ENCODE measurements around the gene MAPKAPK2.
"Not testable (repeated sequence)": the region's sequence is repeated elsewhere in the genome, so short reads cannot be mapped to it uniquely, and the experiment has no call there.

The MAPKAPK2 gene

DNA sequence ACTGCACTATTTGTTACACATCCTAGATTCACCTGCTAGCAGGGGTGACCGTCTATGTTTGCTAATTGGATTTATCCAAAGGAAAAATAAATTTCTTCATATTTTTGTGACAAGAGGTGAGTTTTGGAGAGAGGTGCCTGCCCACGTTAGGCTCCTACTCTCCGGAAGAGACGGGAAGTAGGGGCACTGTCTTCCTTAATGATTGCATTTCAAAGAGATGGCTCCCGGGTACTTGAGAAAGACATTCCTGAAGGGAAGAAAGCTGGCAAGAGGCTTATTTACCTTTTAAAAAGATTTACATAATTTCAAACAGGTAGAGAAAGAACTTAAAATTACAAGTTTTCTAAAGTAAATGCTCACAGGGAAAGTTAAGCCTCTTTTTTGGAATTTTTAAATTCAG is 67.2 kb downstream of the MAPKAPK2 start:
- no peak for DNase-seq

DNA sequence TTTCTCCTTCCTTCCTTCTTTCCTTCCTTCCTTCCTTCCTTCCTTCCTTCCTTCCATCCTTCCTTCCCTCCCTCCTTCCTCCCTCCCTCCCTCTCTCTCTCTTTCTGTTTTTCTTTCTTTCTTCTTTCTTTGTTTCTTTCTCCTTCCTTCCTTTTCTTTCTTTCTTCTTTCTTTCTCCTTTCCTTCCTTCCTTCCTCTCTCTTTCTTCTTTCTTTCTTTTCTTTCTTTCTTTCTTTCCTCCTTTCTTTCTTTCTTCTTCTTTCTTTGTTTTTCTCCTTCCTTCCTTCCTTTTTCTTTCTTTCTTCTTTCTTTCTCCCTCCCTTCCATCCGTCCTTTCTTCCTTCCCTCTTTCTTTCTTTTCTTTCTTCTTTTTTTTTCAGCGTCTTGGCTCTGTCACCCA is 67.8 kb downstream of the MAPKAPK2 start:
- no peak for DNase-seq

DNA sequence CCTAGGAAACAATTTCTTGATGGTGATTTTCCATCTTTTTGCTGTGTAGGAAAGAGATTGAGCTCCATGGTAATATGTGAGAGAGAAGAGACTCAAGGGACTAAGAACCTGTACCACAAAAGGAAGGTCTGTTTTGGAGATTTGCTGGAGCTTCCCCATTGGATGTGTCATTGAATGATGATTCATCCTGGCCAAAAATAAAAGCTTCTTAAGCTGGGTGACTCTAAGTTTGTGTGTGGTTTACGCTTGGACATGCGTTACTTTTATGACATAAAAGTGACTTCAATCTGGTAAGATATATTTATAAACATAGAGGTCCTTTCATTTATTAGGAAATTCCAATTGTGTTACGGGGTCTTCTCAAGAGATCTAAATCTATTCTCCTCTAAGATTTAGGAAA is 68.4 kb downstream of the MAPKAPK2 start:
- DNase-seq: no peak

DNA sequence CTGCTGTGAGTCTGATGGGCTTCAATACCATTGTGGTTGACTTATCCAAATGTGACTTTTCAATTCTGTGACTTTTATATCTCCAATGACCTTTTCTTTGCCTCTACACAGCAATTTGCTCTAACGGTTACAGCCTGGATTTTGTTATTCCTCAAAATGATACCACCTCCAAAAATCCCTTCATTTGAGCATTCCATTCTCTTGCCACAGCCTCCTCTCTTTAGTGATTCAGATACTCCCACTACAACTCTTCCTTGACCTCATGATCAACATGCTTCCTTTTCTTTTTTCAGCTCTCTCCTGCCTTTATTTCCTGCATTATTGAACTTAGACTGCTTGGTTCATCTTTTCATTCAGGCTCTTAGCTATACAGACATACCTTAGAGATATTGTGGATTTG is 69.3 kb downstream of the MAPKAPK2 start:
- DNase-seq: no peak

DNA sequence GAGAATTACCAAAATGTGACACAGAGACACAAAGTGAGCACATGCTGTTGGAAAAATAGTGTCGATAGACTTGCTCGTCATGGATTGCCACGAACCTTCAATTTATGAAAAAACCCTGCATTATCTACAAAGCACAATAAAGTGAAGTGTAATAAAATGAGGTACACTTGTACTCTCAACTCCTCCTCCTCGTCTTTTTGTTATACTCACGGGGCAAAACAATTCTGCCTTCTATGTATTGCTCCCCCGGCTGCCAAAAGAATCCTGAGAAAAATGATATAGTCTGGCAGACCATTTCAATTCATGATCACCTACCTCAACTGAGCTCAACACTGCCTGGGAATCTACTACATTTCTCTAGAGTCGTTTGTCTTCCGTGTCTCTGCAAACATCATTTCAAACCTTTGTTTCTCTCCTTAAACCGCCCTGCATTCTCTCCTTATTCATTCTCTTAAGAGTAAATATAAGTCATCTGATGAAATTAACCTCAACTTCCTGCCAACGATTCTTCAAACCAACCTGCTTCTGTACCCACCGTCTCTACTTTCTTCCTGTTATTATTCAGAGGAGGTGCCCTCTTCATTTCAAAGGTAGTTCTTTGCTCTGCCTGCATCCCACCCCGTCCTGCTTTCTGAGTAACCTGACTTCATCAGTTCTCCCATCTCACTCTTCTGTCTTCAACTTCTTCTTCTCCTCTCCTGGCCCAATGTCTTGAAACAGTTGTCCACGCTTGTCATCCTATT is 73.0 kb downstream of the MAPKAPK2 start:
- DNase-seq: peak; percentile 22

DNA sequence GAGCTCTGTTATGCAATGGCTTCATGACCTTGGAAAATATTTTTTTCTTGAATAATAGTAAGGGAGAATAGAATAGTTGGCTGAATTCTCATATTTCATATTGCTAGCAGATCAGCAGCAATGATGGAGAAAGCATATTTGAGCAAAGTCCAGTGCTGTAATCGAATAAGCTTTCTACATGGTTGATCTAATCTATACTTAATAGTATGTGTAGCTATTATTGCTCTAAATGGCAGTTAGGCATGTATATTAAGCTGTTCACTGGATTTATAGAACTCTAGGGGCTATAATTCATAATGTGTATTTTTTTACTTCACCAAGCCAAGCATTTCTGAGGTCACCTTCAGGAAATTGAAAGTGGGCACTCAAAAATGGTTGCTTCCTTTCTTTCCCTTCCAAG is 75.9 kb downstream of the MAPKAPK2 start:
- no peak for DNase-seq

DNA sequence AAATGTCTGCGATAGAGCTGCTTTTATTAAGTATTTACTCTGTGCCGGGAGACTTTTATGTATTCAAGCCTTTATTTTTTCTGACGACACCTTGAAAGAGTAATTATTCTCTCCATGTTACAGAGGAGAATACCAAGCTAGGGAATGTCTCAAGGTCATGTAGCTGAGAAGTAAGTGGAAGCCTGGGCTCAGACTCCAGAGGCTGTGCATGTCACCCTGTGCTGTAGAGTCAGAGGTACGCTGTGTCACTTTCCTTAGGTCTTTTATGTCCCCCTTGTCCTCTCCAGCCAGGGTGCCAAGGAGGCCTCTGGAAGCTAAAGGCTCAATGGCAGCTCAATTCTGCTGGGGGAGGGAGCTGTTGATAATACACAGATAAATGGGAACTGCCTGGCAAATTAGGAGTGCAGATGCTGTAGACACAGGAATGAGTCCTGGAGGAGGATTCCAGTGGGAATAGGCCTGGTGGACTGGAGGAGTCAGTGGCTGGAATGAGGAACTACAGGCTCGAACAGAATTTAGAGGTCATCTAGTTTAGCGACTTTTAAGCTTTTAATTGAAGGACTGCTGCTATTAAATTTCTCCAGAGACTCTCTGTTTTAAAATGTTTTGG is 76.6 kb downstream of the MAPKAPK2 start:
- DNase-seq: no peak

DNA sequence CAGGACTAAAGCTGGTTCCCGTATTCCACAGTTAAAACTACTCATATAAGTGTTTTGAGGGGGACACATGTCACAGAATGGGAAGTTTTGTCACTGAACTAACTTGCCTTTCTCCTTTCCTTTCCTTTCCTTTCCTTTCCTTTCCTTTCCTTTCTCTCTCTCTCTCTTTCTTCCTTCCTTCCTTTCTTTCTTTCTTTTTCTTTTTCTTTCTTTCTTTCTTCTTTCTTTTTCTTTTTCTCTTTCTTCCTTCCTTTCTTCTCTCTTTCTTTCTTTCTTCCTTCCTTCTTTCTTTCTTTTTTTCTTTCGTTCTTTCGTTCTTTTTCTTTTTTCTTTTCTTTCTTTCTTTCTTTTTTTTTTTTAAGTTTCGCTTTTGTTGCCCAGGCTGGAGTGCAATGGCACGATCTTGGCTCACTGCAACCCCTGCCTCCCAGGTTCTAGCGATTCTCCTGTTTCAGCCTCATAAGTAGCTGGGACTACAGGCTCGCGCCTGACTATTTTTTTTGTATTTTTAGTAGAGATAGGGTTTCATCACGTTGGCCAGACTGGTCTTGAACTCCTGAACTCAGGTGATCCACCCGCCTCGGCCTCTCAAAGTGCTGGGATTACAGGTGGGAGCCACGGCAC is 78.1 kb downstream of the MAPKAPK2 start:
- DNase-seq: not testable (repeated sequence)

DNA sequence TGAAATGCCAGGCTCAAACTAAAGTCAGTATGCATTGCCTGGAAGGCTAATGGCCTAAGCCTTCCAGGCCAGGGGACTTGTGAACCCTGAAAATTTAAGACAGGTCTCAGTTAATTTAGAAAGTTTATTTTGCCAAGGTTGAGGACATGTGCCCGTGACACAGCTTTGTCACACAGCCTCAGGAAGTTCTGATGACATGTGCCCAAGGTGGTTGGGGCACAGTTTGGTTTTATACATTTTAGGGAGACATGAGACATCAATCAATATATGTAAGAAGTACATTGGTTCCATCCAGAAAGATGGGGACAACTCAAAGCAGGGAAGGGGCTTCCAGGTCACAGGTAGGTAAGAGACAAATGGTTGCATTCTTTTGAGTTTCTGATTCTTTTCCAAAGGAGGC is 81.1 kb downstream of the MAPKAPK2 start:
- not testable (repeated sequence) for DNase-seq

DNA sequence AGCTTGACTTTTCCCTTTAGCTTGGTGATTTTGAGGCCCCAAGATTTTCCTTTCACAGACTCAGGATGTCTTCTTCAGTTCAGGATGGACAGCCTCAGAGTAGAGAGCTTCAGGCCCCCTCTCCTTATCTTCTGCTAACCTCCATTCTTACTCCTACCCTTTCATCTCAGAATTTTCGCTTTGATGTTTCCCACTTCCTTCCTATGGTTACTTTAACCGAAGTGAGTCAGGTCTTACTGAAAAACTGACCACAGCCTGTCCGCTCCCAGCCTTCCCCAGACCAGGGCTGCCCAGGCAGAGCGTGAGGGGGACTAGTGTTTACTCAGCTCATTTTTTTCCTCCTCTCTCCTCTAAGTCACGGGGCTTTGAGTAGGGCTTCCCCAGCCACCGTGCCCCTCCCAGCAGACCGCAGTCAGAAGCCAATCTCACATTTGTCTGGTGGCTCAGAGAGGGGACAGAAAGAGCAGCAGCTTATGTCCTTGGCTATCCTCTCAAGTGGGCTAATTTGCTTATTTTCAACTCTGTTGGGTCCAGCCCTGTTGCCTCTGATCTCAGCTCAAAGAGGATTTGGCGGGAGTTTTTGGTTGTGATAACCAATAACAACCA is 81.6 kb downstream of the MAPKAPK2 start:
- DNase-seq: peak; percentile 63

DNA sequence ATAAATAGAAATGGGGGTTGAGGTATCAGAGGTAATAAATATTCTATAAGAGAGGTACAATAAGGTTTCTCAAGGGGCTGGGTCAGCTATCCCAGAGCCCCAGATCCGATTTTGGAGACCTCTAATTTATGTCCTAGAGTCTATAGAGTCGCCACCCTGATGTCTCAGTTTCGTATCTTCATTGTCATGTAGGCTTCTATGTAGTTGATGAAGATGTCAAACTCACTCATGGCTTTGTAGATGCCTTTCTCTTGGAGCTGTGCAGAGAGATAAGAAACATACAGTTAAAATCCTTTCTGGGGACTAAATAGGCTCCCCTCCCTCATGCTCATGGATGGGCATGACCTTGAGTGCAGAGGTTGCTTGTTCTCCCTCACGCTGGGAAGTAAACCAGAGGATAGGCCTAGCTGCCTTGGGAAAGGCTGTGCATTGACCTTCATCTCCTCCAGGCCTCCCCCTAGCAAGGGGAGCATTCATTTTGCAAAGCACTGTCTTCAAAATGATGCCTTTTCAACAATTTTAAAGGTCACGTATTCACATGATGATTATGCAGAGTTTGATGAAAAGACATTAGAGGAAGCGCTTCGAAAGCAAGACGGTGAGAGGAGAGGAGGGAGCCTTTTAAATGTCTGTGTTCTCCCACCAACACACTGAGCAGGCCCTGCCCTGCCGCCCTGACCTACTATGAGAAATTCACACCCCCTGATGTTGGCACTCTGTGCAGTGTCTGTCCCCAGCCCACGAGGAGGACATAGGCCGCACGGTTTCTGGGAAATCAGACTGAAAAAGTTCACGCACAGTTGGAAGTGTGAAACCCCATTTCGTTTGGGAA is 84.0 kb downstream of the MAPKAPK2 start:
- no peak for DNase-seq

DNA sequence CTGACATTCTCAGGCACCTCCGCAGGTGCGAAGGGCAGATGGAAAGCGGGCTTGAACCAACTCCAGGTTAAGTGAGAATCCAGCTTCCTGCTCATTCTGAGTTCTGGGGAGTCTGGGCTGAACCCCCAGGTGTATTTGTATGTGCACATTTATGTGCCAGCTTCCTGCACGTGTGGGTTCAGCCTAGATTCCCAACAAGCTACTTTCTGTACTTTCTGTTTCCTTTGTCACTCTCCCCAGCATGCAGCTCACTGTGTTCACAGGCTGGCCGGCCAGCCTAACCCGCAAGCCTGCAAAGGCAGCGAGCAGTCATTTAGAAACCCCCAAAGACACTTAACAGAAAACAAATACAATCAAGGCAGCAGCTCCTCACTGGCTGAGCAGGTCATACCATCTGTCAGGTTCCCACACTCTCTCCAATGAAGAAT is 84.6 kb downstream of the MAPKAPK2 start:
- peak; percentile 54 for DNase-seq

DNA sequence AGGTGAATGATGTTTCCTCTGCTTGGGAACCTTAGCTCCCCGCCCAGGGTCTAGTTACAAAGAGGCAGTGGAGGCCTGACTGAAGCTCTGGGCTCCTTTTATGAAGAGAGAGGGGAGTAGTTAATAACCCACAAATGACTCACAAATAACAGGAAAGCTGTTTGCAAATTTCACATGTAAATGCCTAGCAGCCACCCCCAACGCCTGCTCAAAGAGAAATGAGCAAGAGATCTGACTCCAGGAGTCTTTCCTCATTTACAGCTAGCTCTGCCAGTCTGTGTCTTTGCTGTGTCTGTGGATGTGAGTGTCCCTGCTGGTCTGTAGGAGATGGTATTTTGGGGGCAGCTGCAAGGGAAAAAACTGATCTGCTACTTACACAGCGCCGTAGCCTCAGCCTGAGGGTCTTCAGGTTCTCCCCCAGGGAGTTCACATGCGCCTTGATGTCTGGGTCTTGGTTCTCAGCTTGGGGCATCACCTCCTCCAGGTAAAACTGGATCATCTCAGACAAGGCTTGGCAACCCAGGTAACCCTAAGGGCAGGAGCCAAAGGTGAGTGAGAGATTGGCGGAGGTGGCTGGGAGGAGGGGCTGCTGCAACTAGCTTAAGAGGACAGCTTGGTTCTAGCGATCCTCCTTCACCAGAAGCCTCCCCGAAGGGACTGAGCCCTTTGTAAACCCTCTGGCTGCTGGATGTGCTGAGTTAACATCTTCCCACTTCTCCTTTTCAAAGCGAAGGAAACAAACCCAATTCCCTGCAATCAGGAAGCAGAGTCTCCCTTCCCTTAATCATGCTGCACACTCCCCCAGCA is 86.0 kb downstream of the MAPKAPK2 start, which contains the start of gene IL19:
Gene IL19, plus strand, starts transcription at position 243 of the 807 bp plus-strand sequence. CDS start 65,890 bp downstream, outside the sequence.
- DNase-seq: peak; percentile 20

DNA sequence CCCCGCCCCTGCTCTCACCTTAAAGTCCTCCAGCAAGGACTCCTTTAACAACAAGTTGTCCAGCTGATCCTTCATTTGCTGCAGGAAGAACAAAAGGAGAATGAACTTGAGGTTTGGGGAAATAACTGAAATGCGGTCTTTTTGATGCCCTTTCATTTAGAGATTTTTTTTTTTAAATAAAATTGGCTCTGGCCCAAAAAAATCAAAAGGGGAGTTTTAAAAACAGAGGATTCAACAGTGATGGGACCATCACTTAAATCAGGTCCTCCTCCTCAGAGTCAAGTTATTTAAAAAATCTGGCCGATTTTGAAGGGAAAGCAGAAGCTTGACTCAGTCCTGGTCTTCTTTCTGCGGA is 86.6 kb downstream of the MAPKAPK2 start:
- no peak for DNase-seq

DNA sequence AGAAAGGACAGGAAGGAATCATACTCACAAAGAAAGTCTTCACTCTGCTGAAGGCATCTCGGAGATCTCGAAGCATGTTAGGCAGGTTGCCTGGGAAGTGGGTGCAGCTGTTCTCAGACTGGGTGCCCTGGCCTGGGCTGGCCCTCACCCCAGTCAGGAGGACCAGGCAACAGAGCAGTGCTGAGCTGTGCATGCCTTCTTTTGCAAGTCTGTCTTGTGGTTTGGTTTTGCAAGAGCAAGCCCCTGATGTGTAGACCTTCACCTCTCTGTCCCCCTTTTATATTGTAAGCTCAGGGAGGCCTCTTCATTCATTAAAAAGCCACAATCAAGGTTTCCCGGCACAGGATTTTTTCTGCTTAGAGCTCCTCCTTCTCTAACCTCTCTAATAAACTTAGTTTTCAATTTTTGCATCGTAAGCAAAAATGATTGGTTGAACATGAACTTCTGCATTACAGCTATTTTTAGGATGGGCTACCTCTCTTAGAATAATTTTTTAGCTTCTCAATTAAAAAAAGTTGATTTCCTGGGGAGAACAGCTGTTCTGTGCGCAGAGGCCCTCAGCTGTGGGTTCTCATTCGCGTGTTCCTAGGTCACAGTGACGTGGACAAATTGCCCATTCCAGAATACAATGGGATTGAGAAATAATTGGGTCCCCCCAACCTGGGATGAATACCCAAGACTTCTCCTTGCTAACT is 87.7 kb downstream of the MAPKAPK2 start, which contains the start of gene IL10:
Gene IL10, minus strand, starts transcription at position 252 of the 695 bp plus-strand sequence. Its CDS starts 59 bp downstream, at position 193.
- no peak for DNase-seq

DNA sequence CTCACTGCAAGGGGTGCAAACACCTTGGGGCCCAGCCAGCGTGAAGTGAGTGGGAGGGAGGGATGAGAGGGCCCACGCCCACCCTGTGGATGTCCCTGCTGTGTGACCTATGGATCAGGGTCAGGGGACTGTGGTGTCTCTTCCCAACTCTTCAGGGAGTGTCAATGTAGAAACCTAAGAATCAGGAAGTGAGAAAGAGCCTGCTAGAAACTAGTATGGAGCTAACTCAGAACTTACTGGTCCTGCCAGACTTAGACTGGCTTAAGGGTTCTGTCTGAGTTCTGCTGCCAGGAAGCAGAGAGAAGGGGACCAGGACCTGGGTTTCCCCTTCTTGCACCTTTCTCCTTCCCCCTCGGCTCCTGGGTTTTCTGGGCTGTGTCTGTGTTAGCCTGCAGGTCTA is 89.4 kb downstream of the MAPKAPK2 start:
- DNase-seq: no peak

DNA sequence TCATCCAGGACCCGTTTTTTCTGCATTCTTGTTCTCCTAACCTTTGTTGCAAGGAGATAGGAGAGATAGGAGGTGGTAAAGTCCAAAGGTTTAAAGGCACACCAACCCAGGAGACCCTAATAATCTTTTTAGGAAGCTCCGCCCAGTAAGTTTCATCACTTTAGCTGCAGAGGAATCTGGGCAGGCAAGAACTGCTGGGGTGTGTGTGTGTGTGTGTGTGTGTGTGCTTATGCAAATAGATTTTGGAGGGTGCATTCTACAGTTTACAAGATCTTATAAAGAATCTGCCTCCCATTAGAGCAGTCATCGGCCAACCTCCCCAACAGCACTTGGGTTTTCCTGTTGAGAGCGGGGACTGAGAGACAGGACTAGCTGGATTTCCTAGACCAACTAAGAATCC is 91.5 kb downstream of the MAPKAPK2 start:
- no peak for DNase-seq

DNA sequence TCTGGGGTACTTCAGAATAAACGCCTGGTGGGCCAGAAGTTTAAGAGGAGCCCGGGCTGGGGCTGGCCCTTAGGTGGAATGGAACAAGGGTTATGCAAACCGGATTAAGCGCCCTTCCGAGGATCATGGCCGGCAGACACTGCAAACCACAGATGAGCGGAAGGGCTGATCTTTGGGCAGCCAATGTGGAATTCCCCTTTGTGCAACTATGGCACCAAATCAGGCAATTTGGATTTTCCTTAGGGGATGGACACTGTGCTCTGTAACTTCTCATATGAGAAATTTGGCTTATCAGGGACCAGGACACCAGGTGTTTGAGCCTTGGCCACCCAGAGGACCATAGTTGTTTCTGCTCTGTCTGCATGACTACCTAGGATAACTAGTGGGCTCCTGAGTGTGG is 93.3 kb downstream of the MAPKAPK2 start:
- no peak for DNase-seq

DNA sequence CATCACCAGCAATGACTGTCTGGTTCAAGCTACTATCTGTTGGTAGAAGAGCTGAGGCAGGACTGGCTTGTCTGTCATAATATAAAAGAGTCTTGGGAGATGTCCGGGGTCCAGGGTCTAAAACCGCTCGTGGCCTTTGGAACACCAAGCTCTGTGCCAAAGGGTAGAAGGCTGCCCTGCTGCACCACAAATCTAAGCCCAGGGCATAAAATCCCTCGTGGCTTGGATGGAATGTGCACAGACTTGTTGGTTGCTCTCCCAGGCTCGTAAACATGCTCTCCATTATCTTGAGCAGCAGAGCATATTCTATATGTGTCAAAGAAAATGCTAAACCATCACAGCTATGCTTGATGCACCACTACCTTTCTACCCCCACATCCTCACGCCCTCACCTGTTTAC is 94.2 kb downstream of the MAPKAPK2 start:
- not testable (repeated sequence) for DNase-seq

DNA sequence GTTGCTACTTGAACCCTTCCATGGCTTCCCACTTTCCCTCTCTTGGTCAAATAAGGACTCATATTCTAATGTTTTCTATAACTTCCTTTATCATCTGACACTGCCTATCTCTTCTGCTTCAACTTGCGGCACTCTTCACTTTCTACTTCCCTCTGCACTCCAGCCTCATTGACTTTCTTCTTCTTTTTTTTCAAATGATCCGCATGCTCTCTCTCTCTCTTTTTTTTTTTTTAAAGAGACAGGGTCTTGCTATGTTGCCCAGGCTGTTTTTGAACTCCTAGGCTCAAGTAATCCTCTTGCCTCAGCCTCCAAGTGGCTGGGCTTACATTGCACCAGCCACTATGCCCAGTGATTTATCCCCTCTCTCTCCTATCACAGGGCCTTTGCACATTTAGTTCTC is 94.9 kb downstream of the MAPKAPK2 start:
- DNase-seq: no peak

DNA sequence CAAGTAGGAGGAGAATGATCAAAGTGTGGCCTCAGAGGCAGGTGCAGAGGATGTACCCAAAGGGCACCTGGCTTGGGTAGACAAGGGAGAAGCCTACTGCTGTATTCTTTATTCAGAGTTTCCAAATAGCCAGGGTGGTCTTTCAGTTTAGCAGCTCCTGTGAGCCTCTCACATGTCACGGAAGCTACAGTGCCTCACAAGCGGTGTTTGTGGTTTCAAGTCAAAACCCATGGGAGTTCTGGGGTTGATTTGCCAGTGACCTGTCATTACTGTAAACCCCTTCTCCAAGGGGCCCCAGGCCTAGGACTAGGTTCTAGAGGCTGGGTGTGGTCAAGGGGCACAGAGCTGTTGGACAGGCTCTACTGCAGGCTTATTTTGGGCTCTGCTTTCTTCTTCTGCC is 97.7 kb downstream of the MAPKAPK2 start:
- DNase-seq: no peak
